IgD-negative memory B cell (primary cell): ENCODE measurements around the gene SHCBP1L. TPM values are rescaled to one million over a fixed set of nuclear protein-coding genes. Genes with fewer than 3 reads are reported as not detected.

Experiments used
- H3K27ac Mint-ChIP-seq, 3 donors: one replicate each; pipeline ENCODE4 v1.8.0; 2020 to 2022; ENCODE audit warnings: mild to moderate bottlenecking in 3 of 3, mixed read lengths in 3 of 3, moderate library complexity in 1 of 3
- H3K27me3 Mint-ChIP-seq: one replicate; pipeline ENCODE4 v1.8.0; 2021; ENCODE audit warnings: mixed read lengths
- H3K36me3 Mint-ChIP-seq: one replicate; pipeline ENCODE4 v1.8.0; 2020; ENCODE audit warnings: mild to moderate bottlenecking, mixed read lengths
- H3K4me1 Mint-ChIP-seq, 3 donors: one replicate each; pipeline ENCODE4 v1.8.0; 2020 to 2022; ENCODE audit warnings: mixed read lengths in 3 of 3, mild to moderate bottlenecking in 1 of 3
- H3K4me3 Mint-ChIP-seq, 4 donors: one replicate each; pipeline ENCODE4 v1.8.0; 2020 to 2022; ENCODE audit warnings: mild to moderate bottlenecking in 4 of 4, mixed read lengths in 4 of 4, moderate library complexity in 3 of 4
- H3K9me3 Mint-ChIP-seq, 3 donors: one replicate each; pipeline ENCODE4 v1.8.0; 2020 to 2021; ENCODE audit warnings: mixed read lengths in 3 of 3, mild to moderate bottlenecking in 1 of 3
- polyA plus RNA-seq: library from polyadenylated mRNA; unstranded; fragments of 300-500 nt; fragmentation: Illumina TruSeq; gene quantifications from one replicate; pipeline ENCODE4 v1.2.3, GENCODE V29; 2021

SHCBP1L gene
- polyA plus RNA-seq, 1 donor from 2014 or later, result not detected

- Mint-ChIP-seq H3K27me3 (no peaks in the 10 kb centered on the region), H3K27ac (no peak overlapping the region), H3K9me3 (no peaks in the 10 kb centered on the region), H3K36me3 (peaks cover 8% of the 10 kb centered on the region), H3K4me1 (peaks cover 18 to 24% (median 20%) of the 10 kb centered on the region in 3 donors), H3K4me3 (no peak overlapping the region)
Observed at GRCh38 chr1:182851825-182852224, 101.1 kb downstream of the SHCBP1L start.

GRCh38 chr1:182850319-182850718 lies 102.6 kb downstream of the SHCBP1L start:
- peaks cover 11% of the 10 kb centered on the region for H3K36me3 Mint-ChIP-seq
- no peaks in the 10 kb centered on the region for H3K27me3 Mint-ChIP-seq
- H3K4me1 Mint-ChIP-seq, result peaks cover 19 to 31% (median 20%) of the 10 kb centered on the region in 3 donors

More at GRCh38 chr1:182850319-182850718, 102.6 kb downstream of the SHCBP1L start:
- Mint-ChIP-seq H3K9me3 (no peaks in the 10 kb centered on the region), H3K4me3 (no peak overlapping the region), H3K27ac (no peak overlapping the region)

Other genes with a start within 250 kb of the SHCBP1L start
- gene NPL, start 163.4 kb downstream of the SHCBP1L start, polyA plus RNA-seq, result 4.8 TPM
- 93.7 TPM for gene DHX9, start 113.8 kb downstream of the SHCBP1L start, polyA plus RNA-seq
- 5.5 TPM for gene LAMC1, start 70.3 kb upstream of the SHCBP1L start, polyA plus RNA-seq
- gene LAMC2, start 233.1 kb upstream of the SHCBP1L start, polyA plus RNA-seq, result not detected